CD4-positive, CD25-positive, alpha-beta regulatory T cell (primary cell): ENCODE measurements around the gene GOLGA6L7. TPM values are rescaled to one million over a fixed set of nuclear protein-coding genes. Genes with fewer than 3 reads are reported as not detected.
A peak's percentile ranks its signal among the peaks of the same experiment; 100 is the strongest.
"Not testable (repeated sequence)": the region's sequence is repeated elsewhere in the genome, so short reads cannot be mapped to it uniquely, and the experiment has no call there.

ENCODE experiments used
- ATAC-seq, 2 donors: fragments of 150-1000 bp; cut with Tn5 transposase; one replicate each; pipeline ENCODE4 v1.10.0; 2021; ENCODE audit warnings: low read depth in 2 of 2, moderate number of reproducible peaks in 2 of 2, moderate library complexity in 1 of 2
- DNase-seq, 3 donors: peaks; one replicate each; pipeline versions ENCODE4 v3.0.0 to v3.0.0-alpha.2; 2012 to 2022; ENCODE audit warnings: mixed read lengths in 1 of 3
- H3K27ac ChIP-seq: one replicate; pipeline ENCODE4 v1.7.0; 2013; ENCODE audit warnings: mild to moderate bottlenecking, low read length; ENCODE audit not compliant: insufficient read depth, poor library complexity, severe bottlenecking
- H3K27me3 ChIP-seq: one replicate; pipeline ENCODE4 v1.7.0; 2013; ENCODE audit warnings: low read length; ENCODE audit not compliant: control insufficient read depth, insufficient read depth
- H3K36me3 ChIP-seq: one replicate; pipeline ENCODE4 v1.7.0; 2013; ENCODE audit warnings: mild to moderate bottlenecking, low read length, moderate library complexity; ENCODE audit not compliant: control insufficient read depth, insufficient read depth
- H3K4me1 ChIP-seq: 2 replicates; pipeline ENCODE4 v1.7.0; 2013; ENCODE audit warnings: mild to moderate bottlenecking, low read length; ENCODE audit not compliant: insufficient read depth, control insufficient read depth, poor library complexity, severe bottlenecking
- H3K4me3 ChIP-seq: one replicate; pipeline ENCODE4 v1.7.0; 2013; ENCODE audit warnings: low read depth, mild to moderate bottlenecking, low read length, moderate library complexity
- H3K9me3 ChIP-seq, 2 experiments: 1 replicate in 1 of 2; 2 replicates in 1 of 2; pipeline ENCODE4 v1.7.0; 2013; ENCODE audit warnings: low read length in 2 of 2, mild to moderate bottlenecking in 1 of 2, moderate library complexity in 1 of 2; ENCODE audit not compliant: control insufficient read depth in 2 of 2
- H3K27ac Mint-ChIP-seq, 3 donors: one replicate each; pipeline ENCODE4 v1.8.0; 2020 to 2022; ENCODE audit warnings: mild to moderate bottlenecking in 3 of 3, mixed read lengths in 3 of 3, moderate library complexity in 2 of 3
- H3K27me3 Mint-ChIP-seq: one replicate; pipeline ENCODE4 v1.8.0; 2022; ENCODE audit warnings: mild to moderate bottlenecking, mixed read lengths
- H3K36me3 Mint-ChIP-seq: one replicate; pipeline ENCODE4 v1.8.0; 2020; ENCODE audit warnings: mixed read lengths
- H3K4me1 Mint-ChIP-seq, 4 donors: one replicate each; pipeline ENCODE4 v1.8.0; 2020 to 2022; ENCODE audit warnings: mixed read lengths in 4 of 4, mild to moderate bottlenecking in 1 of 4
- H3K4me3 Mint-ChIP-seq, 4 donors: one replicate each; pipeline ENCODE4 v1.8.0; 2020 to 2022; ENCODE audit warnings: mild to moderate bottlenecking in 4 of 4, mixed read lengths in 4 of 4, moderate library complexity in 3 of 4
- H3K9me3 Mint-ChIP-seq, 7 donors: one replicate each; pipeline ENCODE4 v1.8.0; 2020 to 2022; ENCODE audit warnings: mixed read lengths in 7 of 7, mild to moderate bottlenecking in 3 of 7, moderate library complexity in 2 of 7
- polyA plus RNA-seq, 4 donors: library from polyadenylated mRNA; unstranded; fragments of 300-500 nt; fragmentation: Illumina TruSeq; gene quantifications; one replicate each; pipeline ENCODE4 v1.2.3, GENCODE V29; 2021
- total RNA-seq: library from RNA; stranded (reverse); gene quantifications from one replicate; pipeline ENCODE4 v1.2.3, GENCODE V29; 2022

GOLGA6L7 gene
- total and polyA plus RNA-seq, 5 donors from 2014 or later: not detected

- Mint-ChIP-seq H3K36me3 (no peaks in the 10 kb centered on the region), H3K9me3 (no peaks in the 10 kb centered on the region), H3K4me1 (peaks cover 4 to 77% (median 26%) of the 10 kb centered on the region in 4 donors), H3K27ac (peak overlapping the region; percentile 91 to 98 (median 96)), H3K4me3 (peak overlapping the region; percentile 21 to 81 (median 78)), H3K27me3 (peaks cover 6% of the 10 kb centered on the region)
- Histone ChIP-seq H3K27ac (no peak overlapping the region), H3K4me3 (no peak overlapping the region), H3K4me1 (peaks cover 34% of the 10 kb centered on the region), H3K27me3 (peaks cover 3% of the 10 kb centered on the region), H3K36me3 (no peaks in the 10 kb centered on the region), H3K9me3 (no peaks in the 10 kb centered on the region)
- DNase-seq (no peak), ATAC-seq (no peak)
These were observed 43.1 kb upstream of the GOLGA6L7 start for GRCh38 chr15:28891588-28891987.

DNA sequence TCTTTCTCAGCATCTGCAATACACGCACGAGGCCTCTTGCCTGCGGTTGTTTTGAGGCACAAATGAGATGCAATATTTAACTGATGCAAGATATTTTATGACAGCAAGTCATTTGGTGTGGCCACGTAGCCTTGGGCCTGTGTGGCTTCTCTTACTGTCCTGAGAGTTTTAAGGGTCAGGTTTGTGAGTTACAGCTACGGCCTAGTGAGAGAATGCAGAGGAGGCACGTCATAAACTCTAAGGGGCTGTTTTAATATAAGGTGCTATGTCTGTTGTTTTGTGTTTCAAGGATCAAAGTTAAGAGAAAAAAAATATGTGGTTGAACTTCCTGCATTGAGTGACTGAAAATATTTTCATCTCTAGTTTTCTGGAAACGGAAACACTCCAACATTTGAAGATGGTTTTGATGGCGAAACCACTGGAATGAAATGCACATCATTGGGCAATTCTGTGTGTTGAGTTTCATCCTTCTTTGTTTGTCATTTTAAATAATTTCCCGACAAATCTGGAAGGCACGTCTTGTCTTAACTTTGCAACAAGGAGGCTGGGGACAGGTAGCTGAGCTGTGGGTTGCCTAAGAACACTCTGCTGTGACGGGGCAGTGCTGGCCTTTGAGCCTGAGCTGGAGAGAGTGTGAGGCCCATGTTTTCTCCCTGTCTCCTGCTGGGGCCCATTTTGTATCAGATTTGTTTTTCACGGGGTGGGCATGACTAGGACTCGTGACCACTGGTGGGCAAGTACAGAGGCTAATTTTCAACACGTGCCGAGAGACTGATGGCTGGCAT is 42.5 kb upstream of the GOLGA6L7 start:
- H3K27ac ChIP-seq: peak overlapping the region; percentile 48
- peak; percentile 65 to 66 for ATAC-seq
- H3K27ac Mint-ChIP-seq: peak overlapping the region; percentile 91 to 98 (median 96)
- H3K4me1 ChIP-seq: peaks cover 34% of the 10 kb centered on the region
- peaks cover 6% of the 10 kb centered on the region for H3K27me3 Mint-ChIP-seq
- no peaks in the 10 kb centered on the region for H3K9me3 Mint-ChIP-seq
- H3K4me3 Mint-ChIP-seq: peak overlapping the region; percentile 0 to 81 (median 78)
- DNase-seq: peak in 2 of 3 donors; percentile 45 to 68
- no peaks in the 10 kb centered on the region for H3K36me3 Mint-ChIP-seq
- H3K36me3 ChIP-seq: no peaks in the 10 kb centered on the region
- H3K4me3 ChIP-seq: peak overlapping the region; percentile 35
- H3K27me3 ChIP-seq: peaks cover 3% of the 10 kb centered on the region
- peaks cover 4 to 77% (median 26%) of the 10 kb centered on the region in 4 donors for H3K4me1 Mint-ChIP-seq
- H3K9me3 ChIP-seq: no peaks in the 10 kb centered on the region

DNA sequence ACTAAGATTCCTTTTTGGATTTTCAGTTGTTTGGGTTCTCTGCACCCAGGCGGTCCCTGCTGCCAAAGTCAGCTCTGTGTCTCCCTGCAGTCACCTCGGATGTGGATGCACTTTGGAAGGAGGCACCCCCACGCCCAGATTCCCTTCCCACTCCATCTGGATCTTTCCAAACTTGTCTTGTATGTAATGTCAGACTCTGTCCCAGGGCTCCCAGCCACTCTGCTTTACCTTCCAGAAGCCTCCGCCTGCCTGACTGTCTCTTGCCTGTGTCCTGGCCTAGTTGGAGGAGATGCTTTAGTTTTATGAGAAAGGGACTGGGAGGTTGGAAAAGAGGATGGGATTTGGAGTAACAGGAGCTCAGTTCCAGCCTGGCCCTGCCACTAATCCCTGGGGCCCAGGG is 41.8 kb upstream of the GOLGA6L7 start:
- not testable (repeated sequence) for H3K4me3 ChIP-seq, H3K27me3 ChIP-seq, H3K36me3 Mint-ChIP-seq, H3K36me3 ChIP-seq, H3K9me3 Mint-ChIP-seq, H3K9me3 ChIP-seq, ATAC-seq, H3K27me3 Mint-ChIP-seq, DNase-seq
- Mint-ChIP-seq H3K4me3 (peak overlapping the region in 3 of 4 donors; percentile 77 to 81 (median 79)), H3K27ac (peak overlapping the region; percentile 91 to 98 (median 96)), H3K4me1 (peaks cover 4 to 74% (median 25%) of the 10 kb centered on the region in 4 donors)
- Histone ChIP-seq H3K4me1 (peaks cover 35% of the 10 kb centered on the region), H3K27ac (peak overlapping the region; percentile 48)

DNA sequence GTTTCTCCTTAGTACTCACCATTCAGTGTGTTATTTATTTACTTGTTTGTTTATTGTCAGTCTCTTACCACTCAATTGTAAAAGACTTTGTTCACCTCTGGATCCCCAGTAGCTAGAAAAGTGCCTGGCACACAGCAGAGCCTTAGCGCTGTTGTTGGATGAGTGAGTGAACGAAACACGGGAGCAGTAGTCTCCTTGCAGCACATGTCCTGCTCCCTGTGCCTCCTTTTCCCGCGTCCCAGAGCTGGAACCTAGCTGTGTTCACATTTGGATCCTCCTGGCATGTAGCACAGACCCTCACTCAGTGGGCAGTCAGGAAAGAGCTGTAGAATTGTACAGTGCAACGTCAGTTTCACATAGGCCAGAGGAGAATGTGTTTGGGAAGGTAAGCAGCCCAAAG is 41.4 kb upstream of the GOLGA6L7 start:
- Histone ChIP-seq H3K4me1 (peaks cover 38% of the 10 kb centered on the region), H3K27ac (peak overlapping the region; percentile 48)
- not testable (repeated sequence) for ATAC-seq, H3K9me3 ChIP-seq, DNase-seq, H3K27me3 ChIP-seq, H3K36me3 ChIP-seq, H3K4me3 ChIP-seq, H3K36me3 Mint-ChIP-seq, H3K27me3 Mint-ChIP-seq, H3K9me3 Mint-ChIP-seq
- Mint-ChIP-seq H3K27ac (peak overlapping the region; percentile 91 to 98 (median 96)), H3K4me3 (peak overlapping the region in 3 of 4 donors; percentile 74 to 79 (median 77)), H3K4me1 (peaks cover 4 to 78% (median 25%) of the 10 kb centered on the region in 4 donors)

DNA sequence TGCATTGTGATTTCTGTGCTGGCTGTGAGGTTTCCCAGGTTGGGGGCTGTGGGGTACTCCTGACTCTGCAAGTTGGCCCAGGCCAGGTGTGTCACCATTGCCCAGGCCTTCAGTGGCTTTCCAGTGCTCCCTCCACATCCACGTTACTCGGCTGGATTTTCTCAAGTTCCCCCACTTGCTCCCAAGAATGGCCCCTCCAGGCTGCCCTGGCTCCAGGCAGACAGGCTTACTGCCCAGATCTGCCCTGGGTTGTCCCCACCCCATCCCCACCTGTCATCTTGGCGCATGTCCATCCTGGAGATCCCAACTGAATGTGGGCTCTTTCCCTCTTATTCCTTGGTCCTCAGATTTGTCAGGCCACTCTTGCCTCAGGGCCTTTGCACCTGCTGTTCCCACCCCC is 40.9 kb upstream of the GOLGA6L7 start:
- H3K4me3 Mint-ChIP-seq: peak overlapping the region in 3 of 4 donors; percentile 74 to 79 (median 77)
- Histone ChIP-seq H3K4me3 (no peak overlapping the region), H3K36me3 (no peaks in the 10 kb centered on the region), H3K4me1 (peaks cover 38% of the 10 kb centered on the region), H3K27me3 (peaks cover 3% of the 10 kb centered on the region), H3K9me3 (no peaks in the 10 kb centered on the region), H3K27ac (peak overlapping the region; percentile 48)
- H3K36me3 Mint-ChIP-seq: no peaks in the 10 kb centered on the region
- H3K4me1 Mint-ChIP-seq: peaks cover 4 to 79% (median 25%) of the 10 kb centered on the region in 4 donors
- peak overlapping the region; percentile 91 to 98 (median 96) for H3K27ac Mint-ChIP-seq
- DNase-seq (no peak), ATAC-seq (no peak)
- H3K27me3 Mint-ChIP-seq: peaks cover 13% of the 10 kb centered on the region
- H3K9me3 Mint-ChIP-seq: no peaks in the 10 kb centered on the region

DNA sequence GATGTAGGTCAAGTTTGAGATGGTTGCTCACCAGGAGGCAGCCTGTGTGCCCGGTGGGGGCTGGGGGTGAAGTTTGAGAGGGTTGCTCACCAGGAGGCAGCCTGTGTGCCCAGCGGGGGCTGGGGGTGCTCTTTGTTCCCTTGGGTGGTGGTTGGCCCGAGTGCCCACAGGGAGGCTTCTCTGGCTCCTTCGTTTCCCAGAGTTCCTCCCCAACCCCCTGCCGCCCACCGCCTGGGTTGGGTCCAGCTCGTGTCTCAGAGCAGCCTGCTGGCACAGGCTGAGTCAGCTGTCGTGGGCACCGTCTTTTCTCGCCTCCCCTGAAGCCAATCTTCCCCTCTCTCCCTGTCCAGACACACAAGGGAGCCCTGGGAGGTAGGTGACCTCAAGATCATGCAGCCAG is 40.5 kb upstream of the GOLGA6L7 start:
- H3K9me3 ChIP-seq: no peaks in the 10 kb centered on the region
- peaks cover 38% of the 10 kb centered on the region for H3K4me1 ChIP-seq
- DNase-seq: no peak
- Mint-ChIP-seq H3K27me3 (peaks cover 13% of the 10 kb centered on the region), H3K36me3 (no peaks in the 10 kb centered on the region), H3K9me3 (no peaks in the 10 kb centered on the region), H3K4me1 (peaks cover 4 to 74% (median 25%) of the 10 kb centered on the region in 4 donors), H3K4me3 (peak overlapping the region in 3 of 4 donors; percentile 74 to 88 (median 77)), H3K27ac (peak overlapping the region; percentile 93 to 98 (median 96))
- no peaks in the 10 kb centered on the region for H3K36me3 ChIP-seq
- H3K27me3 ChIP-seq: peaks cover 3% of the 10 kb centered on the region
- H3K27ac ChIP-seq: no peak overlapping the region
- no peak for ATAC-seq
- no peak overlapping the region for H3K4me3 ChIP-seq

DNA sequence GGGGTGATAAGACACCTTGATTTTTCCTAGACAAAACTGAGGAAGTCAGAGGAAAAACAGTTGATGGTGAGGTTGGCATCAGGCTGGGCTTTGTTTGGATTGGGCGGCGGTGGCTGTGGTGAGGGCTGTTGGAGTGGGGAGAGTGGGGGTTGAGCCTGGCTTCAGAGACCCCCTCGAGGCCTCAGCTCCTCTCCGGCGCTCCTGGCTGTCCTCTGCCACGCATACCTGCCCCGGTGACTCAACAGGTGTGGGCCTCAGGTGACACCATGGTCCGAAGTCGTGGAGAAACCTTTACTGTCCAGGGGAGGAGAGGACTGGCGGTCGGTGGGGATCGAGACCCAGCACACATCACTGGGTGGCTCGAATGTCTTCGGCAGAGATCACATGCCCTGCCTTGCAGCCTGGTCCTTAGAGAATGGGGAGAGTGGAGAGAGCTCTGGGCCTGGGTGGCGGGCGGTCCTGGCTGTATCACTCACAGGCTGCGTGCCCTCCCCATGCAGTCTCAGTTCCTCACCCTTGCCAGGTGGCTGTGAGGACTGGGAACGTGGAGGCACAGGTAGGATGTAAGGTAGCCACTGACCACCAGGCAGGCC is 40.0 kb upstream of the GOLGA6L7 start:
- Mint-ChIP-seq H3K9me3 (no peaks in the 10 kb centered on the region), H3K36me3 (no peaks in the 10 kb centered on the region), H3K4me1 (peaks cover 4 to 69% (median 25%) of the 10 kb centered on the region in 4 donors), H3K27me3 (peaks cover 13% of the 10 kb centered on the region), H3K4me3 (peak overlapping the region; percentile 43 to 88 (median 78)), H3K27ac (peak overlapping the region; percentile 85 to 98 (median 93))
- Histone ChIP-seq H3K4me3 (no peak overlapping the region), H3K4me1 (peaks cover 38% of the 10 kb centered on the region), H3K27me3 (peaks cover 3% of the 10 kb centered on the region), H3K9me3 (no peaks in the 10 kb centered on the region), H3K27ac (no peak overlapping the region), H3K36me3 (no peaks in the 10 kb centered on the region)
- ATAC-seq: no peak
- DNase-seq: no peak
